GM12875 (cell line): ENCODE data around the gene ZNF185.

Experiments
- H3K4me3 ChIP-seq: one replicate; pipeline ENCODE4 v1.5.1; 2011; ENCODE audit warnings: low read depth, low read length, control low read depth
- CTCF ChIP-seq: IDR thresholded peaks from 2 replicates; pipeline ENCODE4 v1.5.1; 2011; ENCODE audit warnings: low read depth, mild to moderate bottlenecking, control low read depth, inconsistent platforms, low read length, moderate library complexity, borderline replicate concordance; ENCODE audit not compliant: insufficient read depth

ZNF185 gene

GRCh38 chrX:152946681-152947080 lies 48.8 kb downstream of the ZNF185 start:
- no peak for TF ChIP-seq CTCF
- H3K4me3 ChIP-seq, result no peak overlapping the region
